GM18517 (cell line): ENCODE measurements around the gene ELMO1.

Experiments used
- ATAC-seq: cut with Tn5 transposase; IDR thresholded peaks from one replicate; pipeline ENCODE4 v1.9.1; 2021; ENCODE audit warnings: mild to moderate bottlenecking, moderate library complexity; ENCODE audit not compliant: unreplicated experiment

ELMO1 gene, protein sequence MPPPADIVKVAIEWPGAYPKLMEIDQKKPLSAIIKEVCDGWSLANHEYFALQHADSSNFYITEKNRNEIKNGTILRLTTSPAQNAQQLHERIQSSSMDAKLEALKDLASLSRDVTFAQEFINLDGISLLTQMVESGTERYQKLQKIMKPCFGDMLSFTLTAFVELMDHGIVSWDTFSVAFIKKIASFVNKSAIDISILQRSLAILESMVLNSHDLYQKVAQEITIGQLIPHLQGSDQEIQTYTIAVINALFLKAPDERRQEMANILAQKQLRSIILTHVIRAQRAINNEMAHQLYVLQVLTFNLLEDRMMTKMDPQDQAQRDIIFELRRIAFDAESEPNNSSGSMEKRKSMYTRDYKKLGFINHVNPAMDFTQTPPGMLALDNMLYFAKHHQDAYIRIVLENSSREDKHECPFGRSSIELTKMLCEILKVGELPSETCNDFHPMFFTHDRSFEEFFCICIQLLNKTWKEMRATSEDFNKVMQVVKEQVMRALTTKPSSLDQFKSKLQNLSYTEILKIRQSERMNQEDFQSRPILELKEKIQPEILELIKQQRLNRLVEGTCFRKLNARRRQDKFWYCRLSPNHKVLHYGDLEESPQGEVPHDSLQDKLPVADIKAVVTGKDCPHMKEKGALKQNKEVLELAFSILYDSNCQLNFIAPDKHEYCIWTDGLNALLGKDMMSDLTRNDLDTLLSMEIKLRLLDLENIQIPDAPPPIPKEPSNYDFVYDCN

DNA sequence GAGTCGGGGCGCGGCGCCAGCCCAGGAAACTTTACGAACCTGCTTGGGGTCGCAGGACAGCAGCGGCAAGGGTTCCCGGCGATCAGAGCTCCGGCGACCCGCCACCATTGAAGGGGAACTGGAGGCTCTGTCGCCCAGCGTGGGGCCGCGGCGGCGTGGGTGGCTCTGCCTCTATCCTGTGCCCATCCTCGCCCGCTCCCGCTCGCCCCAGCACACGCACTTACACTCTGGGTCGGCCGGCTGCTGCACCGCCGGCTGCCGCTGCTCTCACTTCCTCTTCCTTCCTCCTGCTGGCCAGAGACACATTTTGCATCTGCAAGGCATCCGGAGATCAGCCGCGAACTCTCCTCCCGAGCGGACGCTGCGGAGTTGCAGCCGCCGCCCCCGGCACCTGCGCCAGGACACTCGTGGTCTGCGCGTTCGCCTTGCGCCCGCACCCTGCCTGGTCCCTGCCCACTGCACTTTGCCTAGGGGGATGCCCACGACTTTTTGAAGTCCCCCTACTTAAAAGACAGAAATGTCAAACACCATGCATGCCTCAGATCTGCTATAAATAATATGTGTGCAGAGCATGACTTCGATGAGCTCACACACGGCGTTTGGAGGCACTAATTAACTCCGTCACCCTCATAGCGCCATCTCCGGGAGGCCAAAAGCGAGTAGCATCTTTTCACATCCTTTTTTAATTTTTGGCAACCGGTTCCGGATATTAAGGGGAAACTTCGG is at the start of gene ELMO1:
Gene ELMO1 (minus strand): TSS at position 229 of the 726 bp plus-strand sequence. CDS start 106,174 bp downstream, outside the sequence.
- ATAC-seq = peak; percentile 98

DNA sequence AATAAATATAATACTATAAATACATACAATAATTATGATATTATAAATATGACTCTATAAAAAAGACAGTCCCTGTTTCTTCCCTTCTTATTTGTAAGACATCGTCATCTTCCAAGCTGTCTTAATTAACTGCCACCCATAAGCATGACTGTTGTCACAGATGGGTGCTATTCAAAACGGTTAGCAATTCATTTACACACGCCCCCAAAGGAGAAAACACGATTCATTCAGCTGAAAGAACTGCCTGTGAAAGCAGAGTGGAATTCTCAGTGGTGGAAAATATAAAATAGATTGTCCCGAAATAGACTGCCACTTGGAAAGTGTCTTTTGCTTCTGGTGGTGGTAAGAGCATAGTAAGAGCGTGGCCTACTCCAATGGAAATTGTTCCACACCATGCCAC is 48.9 kb upstream of the ELMO1 start:
- ATAC-seq = no peak

DNA sequence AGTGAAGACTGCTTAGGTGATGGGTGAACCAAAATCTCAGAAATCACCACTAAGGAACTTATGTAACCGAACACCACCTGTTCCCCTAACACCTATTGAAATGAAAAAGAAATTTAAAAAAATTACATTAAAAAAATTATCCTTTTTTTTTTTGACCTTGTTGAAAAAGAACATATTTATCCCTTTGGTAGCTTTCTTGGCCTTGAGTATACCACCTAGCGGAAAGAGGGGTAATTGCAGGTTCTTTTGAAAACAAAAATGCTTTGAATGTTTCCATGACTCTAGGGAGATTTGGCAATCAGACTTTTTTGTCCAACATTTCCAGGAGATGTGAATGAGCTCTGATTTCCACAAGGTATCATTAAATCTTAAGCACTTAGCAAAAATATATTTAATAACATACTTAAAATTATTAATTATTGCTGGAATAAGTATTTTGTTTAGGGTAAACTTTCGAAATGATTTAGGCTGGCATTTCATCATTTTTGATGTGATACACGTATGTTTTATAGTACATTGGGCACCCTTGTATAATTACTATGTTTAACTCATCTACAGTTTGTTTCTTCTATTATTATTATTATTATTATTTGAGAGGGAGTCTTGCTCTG is 47.0 kb upstream of the ELMO1 start:
- ATAC-seq = no peak

DNA sequence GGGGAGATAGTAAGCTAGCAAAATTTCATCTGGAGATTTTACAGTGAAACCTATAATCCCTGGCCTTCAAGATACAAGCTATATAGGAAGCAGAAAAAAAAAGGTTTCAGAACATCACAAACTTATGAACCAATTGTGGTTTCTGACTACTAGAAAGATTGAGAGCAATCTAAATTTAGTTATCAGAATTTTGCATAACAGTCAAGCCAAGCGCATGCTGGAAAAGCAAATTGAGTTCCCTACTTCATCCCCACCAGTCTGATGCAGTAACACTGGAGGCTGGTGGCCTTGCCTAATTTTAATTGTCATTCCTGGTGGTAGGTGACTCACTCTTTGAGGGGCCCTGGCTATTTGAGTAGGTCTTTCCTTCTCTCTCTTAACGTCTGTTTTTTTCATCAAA is 46.3 kb upstream of the ELMO1 start:
- peak; percentile 75 for ATAC-seq

DNA sequence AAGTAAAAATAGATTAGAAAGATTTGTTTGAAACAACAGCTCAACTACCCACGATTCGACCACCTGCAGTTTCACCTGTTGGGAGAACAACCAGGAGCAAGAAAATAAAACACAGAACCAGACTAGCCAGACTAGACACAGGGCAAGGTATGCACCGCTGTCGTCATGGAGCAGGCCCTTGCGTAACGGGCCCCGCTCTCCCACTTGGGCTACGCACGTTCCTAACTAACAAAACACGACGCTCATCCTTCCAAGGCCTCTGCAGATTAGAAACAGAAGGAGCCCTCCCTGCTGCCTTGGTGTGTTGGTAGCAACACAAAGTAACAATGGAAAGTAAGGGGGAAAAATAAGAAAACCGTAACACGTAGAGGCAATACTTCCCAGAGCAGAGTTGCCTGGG is 45.1 kb upstream of the ELMO1 start:
- ATAC-seq = no peak

DNA sequence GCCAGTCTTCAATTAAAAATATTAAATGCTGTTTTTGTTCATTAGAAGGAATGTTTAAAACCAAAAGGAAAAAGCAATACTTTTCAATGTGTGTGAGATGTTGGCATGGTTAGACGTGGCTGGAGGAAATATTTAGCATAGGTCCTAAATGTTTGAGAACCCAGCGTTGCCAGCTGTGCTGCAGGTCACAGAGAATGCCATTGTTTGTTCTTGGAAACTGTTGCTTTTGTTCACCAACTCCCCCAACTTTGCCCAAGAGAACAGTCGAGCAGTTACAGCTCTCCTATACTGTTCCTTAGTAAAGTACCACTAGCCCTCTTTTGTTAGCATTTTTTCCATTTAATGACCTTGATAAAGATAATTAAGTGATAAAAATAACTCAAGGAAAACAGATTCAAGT is 44.5 kb upstream of the ELMO1 start:
- ATAC-seq = no peak

DNA sequence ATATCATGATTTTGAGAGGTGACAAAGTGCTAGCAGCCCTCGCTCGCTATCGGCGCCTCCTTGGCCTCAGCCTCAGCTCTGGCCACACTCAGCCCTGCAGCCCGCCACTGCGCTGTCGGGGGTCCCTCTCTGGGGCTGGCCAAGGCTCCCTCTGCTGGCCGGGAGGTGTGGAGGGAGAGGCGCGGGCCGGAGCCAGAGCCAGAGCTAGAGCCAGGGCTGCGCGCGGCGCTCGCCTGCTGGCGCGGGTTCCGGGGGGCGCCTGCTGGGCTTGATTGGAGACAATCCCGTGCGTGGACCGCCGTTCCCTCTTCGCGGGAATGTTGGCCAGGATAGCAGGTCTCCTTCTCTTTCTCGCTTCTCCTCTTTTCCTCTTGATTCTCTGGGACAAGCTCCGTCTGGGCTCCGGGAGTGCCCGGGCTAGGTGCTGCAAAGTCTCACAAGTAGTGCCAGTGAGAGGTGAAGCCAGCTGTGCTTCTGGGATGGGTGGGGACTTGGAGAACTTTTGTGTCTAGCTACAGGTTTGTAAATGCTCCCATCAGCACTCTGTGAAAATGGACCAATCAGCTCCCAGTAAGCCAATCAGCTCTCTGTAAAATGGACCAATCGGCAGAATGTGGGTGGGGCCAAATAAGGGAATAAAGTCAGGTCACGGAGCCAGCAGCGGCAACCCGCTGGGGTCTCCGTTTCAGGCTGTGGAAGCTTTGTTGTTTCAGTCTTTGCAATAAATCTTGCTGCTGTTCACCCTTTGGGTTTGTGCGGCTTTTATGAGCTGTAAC is 43.4 kb upstream of the ELMO1 start:
- no peak for ATAC-seq

DNA sequence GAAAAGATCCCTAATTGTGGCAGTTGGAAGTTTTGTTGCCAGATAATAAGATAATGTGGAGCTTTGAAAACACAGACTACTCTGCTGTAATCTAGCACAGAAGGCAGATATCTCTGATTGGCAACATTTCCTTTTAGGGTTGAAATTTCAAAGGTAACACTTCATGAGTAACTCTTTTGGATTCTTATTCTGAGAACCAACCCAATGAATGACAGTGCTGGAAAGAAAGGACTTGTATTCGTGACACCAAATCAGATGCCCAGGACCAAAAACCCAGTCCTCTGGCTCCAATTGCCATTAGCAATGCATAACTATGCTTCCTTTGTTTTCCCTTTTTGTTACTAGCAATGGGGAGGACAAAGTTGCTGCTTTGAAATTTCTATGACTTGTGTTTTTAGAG is 41.0 kb upstream of the ELMO1 start:
- ATAC-seq = no peak

DNA sequence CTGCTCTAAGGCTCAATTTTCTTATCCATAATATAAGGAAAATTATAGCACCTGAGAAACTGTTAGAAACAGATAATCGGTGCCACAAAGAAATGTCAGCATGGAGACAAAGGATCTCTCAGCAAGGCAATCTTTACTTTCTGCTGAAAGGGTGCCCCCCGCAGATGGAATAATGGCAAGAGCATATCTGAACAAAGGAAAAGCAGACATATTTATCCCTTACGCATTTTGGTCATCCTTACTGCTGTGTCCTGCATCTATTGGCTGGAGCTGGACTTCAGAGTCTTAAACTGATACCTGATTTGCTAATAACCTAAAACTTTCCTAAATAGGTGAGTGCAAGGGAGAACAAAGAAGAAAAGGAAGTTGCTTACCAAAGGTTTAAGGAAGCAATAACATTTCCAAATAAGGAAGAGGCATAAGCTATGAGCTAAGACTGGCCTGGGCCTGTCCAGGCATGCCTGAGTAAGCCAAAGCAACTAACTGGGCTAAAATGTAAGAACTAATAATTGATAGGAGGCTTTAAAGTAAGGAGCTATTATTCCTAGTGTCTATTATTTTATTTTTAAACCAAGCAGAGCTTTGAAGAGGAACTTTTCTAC is 39.6 kb upstream of the ELMO1 start:
- no peak for ATAC-seq

DNA sequence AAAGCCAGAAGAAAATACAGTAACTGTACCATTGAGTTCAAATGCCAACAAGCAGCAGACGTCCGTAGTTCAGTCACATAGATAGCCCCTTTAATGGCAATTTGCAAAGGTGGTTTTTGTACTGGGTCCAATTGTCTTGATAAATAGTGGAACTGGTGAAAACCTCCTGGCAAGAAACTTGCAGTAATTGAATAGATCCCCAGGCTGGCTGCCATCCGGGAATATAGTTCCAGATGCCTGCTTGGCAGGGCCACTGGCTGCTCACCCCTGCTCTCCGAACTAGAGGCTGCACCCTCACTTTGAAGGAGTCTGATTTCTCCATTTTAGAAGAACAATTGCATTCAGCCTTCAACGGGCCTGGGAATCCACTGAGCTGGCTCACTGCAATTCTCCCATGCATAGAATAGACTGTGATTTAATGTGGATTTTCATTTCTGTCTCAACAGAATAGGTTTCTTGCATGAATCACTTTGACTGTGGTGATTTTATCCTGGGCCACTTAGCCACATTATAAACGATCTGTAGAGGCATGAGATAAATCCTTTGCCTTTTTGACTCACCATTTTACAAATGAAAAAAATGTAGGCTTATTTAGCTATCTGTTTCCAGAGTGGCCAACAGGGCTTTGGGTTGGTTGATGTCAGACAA is 35.9 kb upstream of the ELMO1 start:
- no peak for ATAC-seq

DNA sequence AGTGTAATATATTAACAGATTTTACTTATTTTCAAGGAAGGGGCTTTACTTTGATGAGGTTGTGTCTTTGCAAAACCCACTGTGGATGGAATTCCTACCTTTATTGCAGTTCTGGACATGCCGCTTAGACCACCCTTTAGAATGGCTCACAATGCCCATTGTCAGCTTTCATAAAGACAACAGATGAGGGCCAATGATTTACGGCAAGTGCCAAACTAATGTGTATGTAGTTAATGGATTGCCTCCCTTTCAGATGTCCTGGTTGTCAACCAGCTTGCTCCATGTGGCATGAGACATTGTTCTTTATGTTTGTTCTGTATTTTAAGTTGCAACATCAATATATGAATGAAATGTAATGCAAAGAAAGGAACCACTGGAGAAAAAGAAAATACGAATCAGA is 35.0 kb upstream of the ELMO1 start:
- no peak for ATAC-seq

DNA sequence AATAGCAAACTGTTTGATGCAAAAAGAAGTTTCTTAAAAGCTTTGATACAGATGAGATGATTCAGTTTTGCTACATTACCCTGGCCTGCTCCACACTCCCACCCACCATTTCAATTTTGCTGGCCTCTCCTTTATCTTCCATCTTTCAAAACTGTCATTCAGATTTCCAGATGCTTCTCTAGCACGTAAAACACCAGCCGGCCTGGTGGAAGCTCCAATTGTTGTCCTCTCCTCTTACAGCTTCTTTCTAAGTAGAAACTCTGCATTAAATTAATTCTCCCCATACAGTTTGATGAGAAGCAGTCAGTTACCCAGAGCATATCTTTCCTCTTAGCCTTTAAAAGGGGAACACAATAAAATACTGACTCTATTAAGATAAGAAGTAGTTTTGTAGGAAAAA is 34.3 kb upstream of the ELMO1 start:
- ATAC-seq = no peak

DNA sequence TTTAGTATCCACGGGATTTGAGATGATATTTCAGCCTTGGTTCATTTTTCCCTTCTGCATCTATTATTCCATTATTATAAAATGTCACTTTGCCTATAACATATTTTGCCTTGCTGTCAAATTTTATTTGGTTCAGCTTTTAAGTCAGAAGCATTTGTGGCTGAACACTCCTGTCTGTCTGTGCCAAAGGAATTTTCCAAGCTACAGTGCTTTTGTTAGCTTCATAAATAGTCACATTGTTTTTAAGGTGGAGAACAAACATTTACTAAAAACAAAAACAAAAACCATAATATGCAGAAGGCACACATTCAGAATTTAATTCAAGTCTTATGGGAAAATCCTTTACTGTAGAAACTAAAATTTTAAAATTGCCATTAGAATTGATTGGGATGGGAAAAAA is 33.8 kb upstream of the ELMO1 start:
- no peak for ATAC-seq

DNA sequence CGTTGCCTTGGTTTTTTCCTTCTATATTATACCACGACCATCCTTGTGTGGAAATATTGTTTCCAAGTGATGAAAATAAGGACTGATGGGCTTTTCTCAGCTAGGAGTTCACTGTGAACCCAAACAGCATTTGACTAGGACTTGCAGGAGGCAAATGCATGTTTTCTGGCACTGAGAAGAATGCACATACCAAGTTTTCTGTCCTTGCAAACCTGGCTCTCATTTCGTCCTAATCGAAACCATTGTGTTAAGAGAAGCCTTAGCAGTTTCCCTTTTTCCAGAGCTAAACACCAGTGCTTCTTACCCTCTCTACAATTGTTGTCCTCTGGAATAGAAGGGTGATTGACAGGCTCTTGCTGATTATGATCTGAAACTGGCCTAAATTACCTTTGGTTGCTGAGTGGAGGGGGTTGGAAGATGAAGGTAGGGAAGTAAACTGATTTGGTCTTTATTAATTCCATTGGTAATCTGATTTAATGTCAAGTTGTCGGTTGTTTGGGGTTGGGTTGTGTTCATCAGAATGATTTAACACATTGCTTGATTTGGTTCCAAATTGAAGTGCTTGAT is 33.1 kb upstream of the ELMO1 start:
- no peak for ATAC-seq

DNA sequence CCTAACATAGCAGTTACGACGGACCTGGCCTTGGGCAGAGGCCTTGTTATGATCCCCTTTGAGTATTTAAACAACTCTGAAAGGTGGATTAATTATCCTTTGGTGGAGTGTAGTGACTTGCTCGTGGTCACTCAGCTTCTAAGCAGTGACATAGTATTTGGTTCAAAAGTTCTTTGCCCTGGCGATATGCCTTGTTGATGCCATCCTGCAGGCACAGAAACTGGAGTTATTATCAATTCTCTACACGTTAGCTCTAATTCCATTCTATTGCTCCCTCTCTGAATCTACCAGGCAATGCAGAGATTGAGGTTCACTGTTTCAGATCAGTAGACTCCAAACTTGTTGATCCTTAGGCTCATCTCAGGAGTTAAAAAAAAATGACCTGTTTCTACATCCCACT is 32.5 kb upstream of the ELMO1 start:
- no peak for ATAC-seq

DNA sequence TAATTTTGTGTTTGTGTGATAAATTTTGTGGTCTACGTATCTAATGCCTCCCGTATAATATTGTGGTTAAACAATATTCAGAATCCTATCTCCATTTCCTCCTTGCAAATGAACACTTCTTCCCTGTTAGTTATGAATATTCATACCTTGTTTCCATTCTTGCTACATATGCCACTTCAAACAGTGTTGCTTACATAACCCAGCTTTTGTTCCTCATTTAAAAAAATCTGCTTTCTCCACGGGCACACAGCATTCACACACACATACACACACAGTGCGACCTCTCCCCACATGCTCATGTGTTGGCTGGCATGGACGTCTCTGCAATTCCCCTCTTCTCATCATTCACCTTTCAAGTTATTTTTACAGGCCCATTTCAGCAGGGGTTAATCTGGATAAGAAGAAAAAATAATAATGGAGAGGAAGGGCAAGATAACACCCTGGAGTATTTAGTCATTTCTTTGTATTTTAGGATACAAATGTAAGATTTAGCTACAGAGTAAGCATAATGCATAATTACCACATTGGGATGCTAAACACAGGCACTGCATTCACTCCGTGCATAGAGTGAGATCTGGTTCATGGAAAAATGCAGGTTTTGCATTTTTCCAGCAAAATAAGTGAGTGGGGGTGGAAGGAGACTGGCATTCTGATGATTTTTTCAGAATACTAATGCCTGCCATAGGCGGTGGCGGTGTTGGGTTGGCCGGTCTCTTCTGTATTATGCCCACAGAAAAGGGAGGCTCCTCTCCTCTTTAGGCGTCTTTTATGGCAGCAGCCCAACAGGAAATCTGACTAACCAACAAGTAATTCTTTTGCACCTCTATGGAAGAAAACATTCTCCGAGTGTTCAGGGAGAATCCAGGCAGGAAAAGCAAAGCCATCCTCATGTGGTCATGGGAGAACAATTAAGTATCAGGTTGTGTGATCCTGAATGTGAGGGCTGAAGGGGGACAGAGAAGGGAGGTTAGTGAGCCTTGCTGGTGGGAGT is 31.7 kb upstream of the ELMO1 start:
- ATAC-seq = no peak

DNA sequence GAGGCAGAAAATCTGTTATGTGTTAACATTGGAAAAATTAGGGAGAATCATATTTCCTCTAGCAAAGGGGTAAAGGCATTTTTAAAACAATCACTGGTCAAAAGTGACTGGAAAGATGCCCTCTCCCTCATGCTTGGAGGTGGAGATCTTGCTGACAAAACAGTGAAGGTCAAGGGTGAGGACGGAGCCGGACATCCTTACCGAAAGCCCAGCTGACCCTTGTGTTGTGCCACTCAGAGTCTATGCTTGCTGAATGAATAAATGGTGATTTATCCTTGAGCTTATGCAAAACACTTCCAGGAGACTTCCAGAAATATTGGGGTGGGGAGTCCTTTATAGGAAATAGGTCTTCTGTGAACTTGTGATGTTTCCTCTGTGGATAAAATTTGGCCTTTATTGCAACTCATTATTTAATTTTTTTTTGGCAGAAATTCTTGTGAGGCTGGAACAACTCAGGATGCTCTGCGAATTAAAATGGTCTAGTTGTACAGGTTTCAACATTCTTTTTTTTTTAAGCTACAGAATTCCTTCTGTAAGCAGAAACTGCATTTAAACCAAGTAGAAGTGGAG is 28.3 kb upstream of the ELMO1 start:
- no peak for ATAC-seq

DNA sequence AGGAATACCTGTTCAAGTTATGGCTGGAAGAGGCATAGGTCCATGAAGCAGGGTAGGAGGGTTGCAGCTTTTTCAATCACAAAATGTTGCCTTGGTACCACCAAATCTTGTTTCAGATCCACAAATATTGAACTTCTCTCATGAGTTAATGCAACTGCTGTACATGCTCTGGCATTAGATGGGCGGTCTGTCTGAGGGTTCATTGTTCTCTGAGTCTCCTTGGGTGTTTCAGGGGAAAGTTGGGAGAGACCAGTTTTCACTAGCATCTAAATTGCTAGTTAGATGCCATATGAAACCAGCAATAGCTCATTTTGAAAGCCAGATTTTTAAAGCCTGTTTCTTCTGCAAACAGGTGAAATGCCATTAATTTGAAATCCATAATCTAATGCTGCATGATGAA is 27.8 kb upstream of the ELMO1 start:
- ATAC-seq = no peak
